GM12801 (cell line): ENCODE data around the gene MYO16.

Experiments
- TF ChIP-seq, protein P1 (sequence below): IDR thresholded peaks from one replicate; pipeline ENCODE4 v1.5.1; 2011; ENCODE audit warnings: control low read depth; ENCODE audit not compliant: insufficient read length; ENCODE audit errors: extremely low read depth

Gene MYO16

DNA sequence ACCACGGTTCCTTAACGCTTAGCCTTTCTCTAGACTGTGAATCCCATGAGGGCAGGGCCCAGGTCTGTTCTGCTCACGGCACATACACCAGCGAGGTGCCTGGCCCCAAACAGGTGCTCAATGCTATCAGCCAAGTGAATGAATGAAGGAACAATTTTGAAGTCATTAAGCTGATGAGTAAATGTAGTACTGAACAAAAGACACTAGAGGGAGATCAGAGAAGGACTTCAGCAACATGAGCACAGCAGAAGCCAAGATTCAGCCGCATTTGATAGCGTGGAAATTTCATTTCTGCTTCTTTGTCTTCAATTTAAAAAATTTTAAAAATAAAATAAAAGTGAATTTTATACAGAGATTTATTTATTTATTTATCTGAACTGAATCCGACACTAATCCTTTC is 20.1 kb upstream of the MYO16 start:
- TF ChIP-seq, protein P1, sequence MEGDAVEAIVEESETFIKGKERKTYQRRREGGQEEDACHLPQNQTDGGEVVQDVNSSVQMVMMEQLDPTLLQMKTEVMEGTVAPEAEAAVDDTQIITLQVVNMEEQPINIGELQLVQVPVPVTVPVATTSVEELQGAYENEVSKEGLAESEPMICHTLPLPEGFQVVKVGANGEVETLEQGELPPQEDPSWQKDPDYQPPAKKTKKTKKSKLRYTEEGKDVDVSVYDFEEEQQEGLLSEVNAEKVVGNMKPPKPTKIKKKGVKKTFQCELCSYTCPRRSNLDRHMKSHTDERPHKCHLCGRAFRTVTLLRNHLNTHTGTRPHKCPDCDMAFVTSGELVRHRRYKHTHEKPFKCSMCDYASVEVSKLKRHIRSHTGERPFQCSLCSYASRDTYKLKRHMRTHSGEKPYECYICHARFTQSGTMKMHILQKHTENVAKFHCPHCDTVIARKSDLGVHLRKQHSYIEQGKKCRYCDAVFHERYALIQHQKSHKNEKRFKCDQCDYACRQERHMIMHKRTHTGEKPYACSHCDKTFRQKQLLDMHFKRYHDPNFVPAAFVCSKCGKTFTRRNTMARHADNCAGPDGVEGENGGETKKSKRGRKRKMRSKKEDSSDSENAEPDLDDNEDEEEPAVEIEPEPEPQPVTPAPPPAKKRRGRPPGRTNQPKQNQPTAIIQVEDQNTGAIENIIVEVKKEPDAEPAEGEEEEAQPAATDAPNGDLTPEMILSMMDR = no peak

DNA sequence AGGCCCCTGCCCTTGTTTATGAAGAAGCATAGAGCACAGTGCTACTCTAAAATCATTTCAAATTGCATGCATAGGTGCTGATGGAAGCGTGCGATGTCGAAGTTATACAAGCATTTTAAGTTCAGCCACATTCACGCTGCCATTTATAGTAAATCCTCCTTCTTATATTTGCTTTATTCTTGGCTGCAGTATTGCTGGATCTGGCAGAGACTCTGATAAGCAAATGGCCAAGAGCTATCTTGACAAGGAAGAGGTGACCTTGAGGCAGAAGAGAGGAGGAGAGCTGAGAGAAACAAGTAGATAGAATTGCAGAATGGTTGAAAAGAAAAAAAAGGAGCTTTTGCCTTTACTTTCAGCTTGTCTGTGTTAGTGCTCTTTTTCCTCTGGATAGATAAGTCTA is 18.9 kb upstream of the MYO16 start:
- TF ChIP-seq, protein P1 = no peak

DNA sequence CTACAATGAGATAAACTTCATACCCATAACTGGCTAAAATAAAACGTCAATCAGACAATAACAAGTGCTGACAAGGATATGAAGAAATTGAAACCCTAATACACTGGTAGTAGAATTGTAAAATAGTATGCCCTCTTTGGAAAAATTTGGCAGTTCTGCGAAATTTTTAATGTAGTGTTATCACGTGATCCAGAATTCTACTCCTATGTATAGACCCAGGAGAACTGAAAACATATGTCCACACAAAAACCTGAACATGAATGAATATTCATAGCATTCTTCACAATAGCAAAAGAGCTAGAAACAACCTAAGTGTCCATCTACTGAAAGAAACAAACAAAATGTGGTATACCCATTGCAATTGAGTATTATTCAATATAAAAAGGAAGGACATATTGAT is 14.2 kb upstream of the MYO16 start:
- TF ChIP-seq, protein P1 = no peak

DNA sequence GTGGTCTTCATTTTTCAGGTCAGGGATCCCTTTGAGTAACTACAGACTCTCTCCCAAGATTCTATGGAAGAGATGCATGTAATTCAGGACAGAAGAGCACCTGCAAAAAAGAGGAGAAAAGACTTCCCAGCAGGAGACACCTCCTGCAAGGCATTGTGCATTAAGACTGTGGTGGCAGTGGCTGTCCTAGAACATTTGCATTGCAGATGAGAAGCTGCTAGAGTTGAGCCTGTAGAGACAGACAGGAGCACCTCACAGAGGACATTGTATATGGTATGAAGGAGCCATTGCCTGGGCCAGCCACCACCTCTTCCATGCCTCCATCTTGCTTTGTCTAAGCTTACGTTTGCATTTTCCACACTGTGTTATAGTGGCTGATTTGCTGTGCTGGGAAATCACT is 11.2 kb upstream of the MYO16 start:
- TF ChIP-seq, protein P1 = no peak

DNA sequence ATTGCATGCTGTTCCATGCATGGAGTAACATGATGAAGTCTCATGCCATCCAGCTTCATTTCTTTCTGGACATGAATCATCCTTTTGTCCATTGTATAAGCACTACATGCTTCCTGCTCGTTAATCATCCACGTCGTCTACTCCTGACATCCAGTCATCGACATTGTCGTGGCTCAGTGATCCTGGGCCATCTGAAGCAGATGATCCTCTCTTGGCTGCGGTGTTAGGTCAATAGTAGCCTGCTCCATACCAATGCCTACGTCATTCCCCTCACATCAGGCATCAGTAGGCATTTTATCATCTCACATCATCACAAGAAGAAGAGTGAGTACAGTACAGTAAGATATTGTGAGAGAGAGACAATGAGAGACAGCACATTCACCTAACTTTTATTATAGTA is 7.9 kb upstream of the MYO16 start:
- TF ChIP-seq, protein P1 = no peak

DNA sequence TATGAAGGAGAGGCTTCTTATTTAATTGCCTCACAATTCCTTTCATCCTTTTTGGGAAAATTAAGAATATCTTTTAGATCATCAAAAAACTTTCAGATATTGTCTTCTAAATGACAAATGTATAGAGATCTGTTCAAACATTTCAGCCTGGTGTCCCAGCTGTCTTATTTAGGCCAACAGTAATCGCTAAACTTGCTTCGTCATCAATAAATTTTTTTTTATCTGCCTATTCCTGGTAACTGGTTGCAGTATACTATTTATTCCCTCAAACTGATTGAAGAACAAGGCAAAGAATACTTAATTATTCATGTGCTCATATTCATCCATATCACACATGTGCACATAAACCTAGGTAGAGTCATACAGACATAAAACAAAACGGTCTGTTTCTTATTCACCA is 5.3 kb upstream of the MYO16 start:
- TF ChIP-seq, protein P1 = no peak

DNA sequence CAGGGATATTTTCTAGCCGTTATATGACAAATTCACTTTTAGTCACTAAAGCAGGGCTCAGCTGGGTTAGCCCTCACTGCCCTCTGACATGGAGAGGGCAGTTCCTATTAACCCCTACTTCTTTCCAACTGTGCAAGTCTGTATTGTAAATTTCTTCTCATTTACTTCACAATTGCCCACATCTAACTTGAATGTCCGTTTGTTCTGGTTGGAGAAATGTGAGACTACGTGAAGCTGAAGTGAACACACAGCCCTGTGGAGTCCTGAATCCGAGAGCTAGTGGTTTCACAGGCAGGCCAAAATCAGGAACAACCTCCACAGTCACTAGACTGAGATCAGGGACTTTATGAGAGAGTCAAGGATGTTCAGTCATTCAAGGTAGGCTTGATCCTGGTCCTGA is 4.4 kb upstream of the MYO16 start:
- TF ChIP-seq, protein P1 = no peak

DNA sequence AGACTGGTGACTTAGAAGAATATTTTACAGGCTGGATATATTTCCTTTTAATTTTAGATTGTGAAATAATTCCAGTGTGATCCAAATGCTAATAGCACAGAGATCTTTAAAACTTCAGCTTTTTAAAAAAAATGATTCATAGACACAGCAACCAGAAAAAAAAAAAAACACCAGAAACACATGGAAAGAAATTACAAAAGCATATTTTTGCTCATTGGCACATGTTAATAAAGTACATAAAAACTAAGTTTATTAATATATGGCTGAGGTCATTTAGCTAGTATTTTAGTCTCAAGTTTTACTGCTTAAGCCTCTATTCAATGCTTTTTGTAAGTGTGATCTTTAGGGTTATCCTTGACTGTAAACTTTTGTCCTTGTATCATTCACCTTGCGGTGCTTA is 577 bp downstream of the MYO16 start:
- TF ChIP-seq, protein P1 = no peak
